GM21576 (cell line): ENCODE data around the gene DPEP3.

Source experiments
- ATAC-seq: cut with Tn5 transposase; IDR thresholded peaks from one replicate; pipeline ENCODE4 v1.9.1; 2021; ENCODE audit warnings: mild to moderate bottlenecking, moderate library complexity; ENCODE audit not compliant: unreplicated experiment

Gene DPEP3

DNA sequence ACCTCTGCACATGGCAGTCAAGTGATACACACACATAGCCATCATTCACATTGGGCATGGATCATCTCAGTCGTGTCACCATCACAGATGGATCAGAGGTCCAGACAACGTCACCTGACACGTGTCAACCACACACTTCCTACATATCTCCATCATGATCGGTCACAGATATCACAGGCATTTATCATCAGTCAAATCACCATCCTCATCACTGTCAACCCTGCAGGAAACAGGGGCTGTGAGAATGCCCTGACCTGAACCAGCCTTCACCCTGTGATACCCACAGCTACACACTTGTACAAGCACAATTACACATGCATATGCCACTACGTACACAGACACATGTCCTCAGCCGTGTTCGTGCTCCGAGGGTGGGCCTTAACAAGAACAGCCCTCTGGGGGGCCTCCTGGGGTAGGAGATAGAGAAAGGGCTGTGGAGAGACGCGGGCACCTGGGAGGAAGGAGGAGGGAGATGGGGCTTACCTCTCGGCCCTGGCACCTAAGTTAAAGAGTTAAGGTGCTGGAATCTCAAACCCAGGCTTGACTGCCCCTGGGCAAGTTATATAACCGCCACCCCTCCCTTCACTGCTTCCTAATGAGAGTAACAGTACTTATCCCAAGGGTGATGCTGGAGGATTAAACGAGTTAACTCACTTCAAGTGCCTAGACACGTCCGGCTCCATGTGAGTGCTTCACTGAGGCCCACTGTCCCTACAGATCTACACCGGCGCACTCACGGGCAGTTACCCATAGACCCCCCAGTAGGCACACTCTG, 12.9 kb downstream of the DPEP3 start:
- peak; percentile 4 for ATAC-seq

DNA sequence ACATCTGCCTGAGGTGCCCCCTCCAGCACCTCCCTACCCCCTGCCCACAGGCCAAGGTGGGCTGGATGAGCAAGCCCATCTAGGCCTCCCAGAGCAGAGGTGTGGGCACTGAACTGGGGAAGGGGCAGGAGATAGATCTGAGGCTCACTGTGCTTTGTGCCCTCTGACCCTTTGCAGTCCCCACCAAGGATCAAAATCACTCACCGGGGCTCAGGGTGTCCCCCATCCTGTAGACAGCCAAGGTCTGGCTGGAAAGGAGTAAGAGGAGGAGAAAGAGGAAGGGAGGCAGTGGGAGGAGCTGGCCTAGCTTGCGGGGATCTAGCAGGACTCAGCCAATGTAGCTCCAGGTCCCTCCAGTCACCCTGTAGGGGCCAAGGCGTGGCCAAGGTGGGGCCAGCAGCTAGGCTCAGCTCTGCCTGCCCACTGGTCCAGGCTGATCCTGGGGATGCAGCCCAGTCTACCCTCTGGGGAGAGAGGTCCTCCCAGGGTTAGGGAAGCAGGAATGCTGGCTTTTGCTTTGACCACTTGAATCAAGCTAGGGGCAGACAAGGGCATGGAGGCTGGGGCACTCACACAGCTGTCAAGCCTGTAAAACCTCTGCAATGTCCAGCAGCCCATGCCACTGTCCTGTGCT, 13.6 kb downstream of the DPEP3 start:
- ATAC-seq, result no peak

DNA sequence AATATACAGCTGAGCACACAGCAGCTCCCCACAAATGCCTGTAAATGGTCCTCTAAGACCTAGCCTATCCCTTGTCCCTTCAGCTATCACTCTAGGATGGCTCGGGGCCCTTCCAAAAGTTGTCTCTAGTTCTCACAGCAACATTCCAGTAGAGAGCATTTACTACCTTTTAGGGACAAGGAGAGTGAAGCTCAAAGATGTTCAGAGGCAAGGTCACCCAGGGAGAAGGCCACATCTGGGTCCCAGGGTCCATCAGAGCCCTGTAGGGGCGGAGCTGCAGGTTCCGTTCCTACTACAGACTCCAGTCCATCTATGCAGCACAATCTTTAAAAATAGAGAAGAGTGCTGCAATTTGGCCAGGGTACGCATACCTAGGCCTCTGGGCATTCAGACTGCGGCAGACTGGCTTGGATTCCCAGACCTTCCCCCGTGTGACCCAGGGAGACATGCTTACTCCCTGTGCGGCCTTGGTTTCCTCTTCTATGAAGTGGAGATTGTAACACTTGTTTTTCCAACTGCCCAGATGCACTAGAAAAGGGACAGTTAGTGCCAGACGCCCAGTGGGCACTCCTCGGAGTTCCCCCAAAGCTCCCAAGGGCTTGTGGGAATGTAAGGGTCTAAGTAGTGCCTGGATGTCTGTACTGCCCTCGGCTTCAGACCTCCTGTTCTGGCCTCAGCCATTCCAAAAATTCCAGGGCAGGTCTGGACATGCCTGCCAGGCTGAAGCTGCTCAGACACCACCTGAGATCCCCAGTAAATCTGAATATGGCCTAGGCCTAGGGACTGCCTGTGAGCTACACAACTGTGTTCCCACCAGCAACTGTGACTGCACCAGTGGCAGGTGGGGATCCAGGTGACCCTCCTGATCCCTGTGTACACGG, 14.4 kb downstream of the DPEP3 start:
- no peak for ATAC-seq

DNA sequence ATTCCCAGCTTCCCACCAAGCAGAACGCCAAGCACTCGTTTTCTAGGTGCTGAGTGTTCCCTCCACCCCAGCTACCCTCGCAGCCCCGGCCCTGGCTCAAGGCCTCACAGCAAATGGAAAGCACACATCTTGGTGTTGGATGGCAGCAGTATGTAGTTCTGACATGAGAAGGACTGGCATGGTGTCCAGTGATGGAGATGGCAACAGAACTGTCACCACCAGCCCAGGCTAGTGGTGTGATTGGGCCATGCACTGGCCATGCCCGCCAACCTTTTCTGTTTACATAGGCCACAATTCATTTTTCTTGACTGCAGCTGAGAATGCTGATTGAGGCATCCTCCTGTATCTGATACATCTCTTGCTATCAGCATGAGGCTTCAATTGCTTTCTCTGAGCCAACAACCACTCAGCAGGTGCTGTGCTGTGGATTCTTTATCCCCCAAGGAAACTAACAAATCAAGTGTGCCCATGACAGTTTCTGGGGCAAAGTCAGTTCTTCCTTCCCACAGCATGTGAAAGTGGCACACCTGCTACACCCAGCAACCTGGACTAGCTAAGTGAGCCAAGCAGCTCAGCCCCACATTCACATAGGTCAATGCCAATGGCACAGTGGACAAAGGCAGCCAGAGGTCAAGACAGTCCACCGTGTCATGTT, 15.7 kb downstream of the DPEP3 start:
- no peak for ATAC-seq

DNA sequence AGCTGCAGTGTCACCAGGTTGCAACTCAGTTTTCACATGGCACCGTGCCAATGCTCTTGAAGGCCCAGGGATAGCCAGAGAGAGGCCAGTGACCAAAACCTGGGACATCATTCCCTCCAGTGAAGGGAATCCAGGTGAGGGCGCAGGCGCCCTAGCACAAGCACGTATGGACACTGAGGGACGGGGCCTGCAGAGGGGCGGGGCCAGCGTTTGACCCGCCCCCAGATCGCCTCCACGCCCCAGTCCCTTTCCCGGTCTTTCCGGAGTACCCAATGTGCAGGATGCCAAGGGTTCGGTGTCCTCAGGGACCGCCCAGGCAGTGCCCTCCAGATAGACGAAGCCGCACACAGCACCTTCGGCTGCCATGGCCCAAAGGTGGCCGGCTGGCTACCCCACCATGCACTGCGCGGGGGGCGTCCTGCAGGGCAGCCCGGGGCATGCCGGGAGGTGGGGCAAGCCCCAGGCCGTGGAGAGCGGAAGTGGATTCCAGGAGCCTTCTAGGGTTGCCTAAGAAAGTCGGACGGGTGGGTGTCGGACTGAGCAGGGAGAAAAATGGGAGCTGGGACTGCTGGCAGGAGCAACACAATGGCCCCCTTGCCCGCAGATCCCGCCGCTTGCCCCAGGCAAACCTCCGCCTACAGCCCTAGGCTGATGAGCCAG, 16.5 kb downstream of the DPEP3 start:
- no peak for ATAC-seq

DNA sequence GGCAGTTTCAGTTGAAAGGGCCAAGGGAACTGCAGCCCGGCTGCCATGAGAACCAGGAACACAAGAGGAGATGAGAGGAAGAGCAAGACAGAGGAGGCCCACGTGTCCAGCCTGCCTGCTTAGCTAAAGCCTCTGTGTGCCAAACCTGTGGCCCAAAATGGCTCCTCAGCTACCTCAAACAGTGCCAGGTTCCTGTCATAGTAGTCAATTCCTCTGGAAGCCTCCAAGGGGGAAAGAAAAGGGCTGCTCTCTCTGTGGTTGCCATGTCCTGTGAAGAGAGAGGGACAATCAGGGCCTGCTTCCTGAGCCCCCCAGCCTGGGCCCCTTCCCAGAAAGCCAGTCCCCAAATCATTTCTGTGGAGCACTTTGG, 17.0 kb downstream of the DPEP3 start:
- no peak for ATAC-seq

DNA sequence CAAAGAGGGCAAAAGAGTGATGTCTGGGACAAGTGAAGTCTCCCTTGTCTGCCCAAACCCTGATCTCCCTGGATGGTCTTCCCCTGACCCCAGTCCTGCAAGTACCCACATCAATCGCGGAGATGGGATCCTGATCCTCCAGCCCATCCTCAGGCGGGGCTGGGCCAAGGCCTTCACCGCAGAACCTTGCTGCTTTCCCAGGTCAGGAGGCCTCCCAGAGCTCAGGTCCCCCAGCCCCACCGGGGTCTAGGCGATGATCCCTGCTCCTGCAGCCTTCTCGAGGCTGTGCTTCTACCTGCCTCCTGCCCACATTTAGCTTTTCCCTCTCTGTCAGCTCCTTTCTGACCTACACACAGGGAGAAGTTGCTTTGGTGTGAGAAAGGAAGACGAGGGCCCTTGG, 18.2 kb downstream of the DPEP3 start:
- no peak for ATAC-seq

DNA sequence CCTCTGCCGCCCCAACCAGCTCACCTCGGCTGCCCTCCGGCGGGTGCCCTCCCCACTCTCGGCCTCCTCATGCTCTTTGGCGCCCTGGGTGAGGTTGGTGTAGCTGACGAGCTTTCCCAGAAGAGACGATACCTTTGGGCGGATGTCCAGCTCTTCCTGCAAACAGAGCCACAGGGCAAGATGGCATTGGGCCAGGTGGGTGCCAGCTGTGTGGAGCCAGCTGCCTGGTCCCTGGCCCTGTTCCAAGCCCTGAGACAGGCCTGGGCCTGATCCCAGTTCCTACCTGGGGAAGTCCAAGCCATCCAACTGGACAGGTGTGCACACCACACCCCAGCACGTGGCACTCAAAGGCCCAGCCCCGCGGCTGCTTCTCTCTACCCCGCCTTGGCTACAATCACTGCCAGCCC, 18.7 kb downstream of the DPEP3 start:
- ATAC-seq, result no peak

DNA sequence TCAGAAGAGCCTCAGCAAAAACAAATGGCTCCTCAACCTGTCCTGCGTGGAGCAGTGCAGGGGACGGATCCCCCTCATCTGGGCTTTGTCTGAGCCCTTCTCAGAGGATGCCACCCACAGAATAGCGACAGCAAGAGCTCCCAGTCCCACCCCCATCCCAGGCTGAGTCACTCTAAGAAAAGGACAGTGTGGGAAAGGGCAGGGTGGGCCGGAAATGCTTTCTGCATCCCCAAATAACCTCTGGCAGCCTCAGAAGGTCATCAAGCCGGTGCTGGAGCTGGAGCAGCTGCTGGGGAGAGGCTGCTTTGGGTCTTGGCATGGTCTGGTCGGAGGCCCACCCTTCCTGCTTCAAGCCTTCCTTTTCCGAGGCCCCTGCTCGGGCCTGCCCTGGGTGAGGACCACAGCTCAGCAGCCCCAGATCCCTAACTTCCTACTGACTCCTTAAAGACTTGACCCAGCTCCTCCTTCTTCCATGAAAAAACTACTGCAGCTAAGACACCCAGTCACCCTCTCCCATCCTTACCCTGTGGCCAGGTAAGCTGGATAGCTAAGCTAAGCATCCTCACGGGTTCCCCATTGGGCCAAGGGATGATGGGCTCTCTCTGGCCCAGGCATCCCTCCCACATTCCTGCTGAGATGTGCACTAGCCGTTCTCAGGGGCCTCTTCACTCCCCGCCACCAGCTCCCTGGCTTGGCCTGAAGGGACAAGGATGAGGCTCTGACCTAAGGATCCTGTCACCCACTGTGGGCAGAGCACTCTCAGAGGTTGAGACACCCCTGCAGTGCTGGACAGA, 20.6 kb downstream of the DPEP3 start:
- no peak for ATAC-seq

DNA sequence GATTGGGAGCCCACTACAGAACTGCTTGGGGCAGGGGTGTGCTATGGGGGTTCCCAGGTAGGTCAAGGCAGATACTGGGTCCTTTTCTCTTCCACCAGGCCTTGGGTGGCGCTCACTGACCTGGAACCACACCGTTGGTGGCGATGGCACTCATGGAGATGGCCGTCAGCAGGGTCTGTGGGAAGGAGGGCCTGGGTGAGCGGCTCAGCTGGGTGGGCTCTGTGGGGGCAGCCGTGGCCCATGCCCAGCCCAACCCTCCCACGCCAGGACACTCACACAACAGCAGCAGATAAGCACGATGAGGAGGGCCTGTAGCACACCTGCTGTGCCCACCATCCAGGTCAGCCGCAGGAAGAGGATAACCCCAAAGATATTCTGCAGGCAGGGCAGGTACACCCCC, 22.7 kb downstream of the DPEP3 start:
- ATAC-seq, result no peak

DNA sequence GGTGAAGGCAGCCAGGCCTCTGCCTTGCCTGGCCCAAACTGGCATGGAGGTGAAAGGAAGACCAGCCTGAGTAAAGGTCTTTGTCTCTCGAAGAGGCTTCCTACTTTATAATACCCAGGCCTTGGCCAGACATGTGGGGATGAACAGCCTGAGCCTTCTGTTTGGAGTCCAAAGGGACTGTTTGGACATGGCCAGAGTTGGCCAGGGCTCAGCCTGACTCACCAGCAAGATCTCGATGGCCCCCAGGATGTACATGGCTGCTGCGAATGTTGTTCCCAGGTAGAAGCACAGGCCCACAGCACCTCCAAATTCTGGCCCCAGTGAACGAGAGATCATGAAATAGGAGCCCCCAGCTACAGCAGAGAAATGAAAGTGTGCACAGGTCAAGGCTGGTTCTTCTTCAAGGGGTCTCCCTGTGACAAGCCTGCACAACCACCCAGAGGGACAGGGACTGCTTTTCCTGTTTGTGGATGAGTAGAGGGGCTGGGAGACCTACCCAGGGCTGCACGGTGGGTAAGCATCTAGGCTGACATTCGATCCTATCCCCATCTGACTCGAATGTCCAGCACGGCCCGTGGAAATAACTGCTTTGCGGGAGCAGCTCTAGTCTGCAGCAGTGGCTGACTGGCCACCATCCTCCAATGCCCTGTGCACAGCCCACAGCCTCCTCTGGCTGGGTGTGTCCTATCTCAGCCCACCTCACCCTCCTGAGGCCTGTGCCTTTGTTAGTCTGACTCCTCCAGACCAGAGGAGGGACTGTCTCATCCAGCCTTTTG, 25.7 kb downstream of the DPEP3 start:
- ATAC-seq, result no peak

DNA sequence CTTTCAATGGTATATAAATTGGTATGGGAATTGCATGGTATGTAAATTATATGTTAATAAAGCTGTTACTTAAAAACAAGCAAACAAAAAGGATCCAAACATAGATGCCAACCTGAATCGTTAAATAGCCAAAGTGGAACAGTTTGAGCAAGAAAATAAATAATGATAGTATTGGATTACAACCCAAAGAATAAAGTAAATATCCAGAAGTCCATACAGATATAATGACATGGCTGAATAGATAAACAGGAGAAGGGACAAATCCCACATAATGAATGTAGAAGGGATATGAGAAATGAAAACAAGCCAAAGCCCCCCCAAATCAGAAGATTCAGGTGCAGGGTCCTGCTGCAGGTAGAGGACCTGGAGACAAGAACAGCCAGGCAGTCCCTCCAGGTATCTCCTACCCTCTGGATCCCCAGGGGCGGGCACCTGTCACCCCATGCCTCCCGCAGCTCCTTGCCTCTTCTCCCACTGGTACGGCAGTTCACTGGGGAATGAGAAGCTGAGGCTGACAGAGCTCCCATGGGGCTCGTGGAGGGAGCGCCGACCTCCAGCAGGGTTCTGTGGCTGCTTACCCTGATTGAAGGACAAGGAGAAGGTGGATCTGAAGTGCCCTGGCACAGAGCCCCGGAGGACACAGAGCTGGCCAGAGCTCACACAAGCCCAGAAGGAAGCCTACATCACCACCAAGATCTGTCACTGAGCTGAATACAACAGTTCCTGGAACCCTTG, 26.5 kb downstream of the DPEP3 start:
- no peak for ATAC-seq

DNA sequence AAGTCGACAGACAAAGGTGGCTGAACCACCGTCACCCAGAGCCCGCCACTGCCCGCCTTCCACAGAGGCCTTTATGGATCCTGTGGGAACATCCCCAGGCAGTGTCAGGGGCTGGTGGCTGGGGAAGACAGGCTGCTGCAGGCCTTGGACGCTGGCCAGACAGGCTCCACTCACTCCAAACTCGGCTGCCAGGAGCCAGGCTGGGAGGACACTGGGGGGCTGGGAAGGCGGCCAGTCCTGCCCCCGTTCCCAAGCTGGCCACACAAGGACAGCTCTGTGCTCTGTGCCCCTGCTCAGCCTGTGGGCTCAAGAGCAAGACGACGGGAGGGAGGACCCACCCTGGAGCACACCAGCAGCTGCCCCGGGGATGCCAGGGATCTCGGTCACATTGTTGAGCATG, 28.8 kb downstream of the DPEP3 start:
- no peak for ATAC-seq

DNA sequence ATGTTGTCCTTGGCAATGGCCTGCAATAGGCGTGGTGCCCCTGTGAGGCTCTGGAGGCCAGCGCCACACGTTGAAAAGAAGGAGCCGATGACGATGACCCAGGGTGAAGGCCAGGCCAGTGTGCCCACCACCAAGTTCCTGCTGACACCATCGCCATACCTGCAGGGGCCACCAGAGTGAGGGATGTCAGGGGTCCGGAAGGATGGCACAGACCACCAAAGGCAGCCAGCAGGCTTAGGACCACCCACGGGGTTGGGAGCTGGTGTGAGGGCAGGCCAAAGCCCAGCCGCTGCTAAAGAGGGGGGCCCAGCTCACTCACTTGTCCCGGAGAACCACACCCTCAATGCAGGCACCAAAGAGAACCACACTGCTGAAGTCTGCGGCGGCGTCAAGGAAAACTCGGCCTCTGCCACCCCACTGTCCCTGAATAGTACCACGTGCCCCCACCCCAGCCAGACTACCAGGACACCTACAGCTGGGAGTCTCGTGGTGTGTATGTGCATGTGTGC, 29.9 kb downstream of the DPEP3 start:
- no peak for ATAC-seq

DNA sequence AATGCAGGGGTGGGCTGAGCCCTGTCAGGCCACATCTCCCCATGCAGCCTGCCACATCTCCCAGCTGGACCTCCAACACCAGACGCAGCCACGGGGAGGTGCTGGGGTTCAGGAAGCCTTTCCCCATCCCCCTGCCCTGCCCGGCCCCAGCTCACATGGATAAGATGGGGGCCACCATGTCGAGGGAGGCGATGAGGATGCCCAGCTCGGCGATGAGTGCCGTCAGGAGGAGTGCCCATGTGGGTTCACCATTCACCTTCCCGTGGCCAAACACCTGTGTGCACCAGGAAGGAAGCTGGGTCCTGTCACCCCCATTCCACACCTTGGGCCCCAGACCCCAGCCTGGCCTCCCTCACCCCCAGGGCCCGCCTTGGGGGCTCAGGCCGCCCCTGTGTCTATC, 30.7 kb downstream of the DPEP3 start:
- no peak for ATAC-seq

DNA sequence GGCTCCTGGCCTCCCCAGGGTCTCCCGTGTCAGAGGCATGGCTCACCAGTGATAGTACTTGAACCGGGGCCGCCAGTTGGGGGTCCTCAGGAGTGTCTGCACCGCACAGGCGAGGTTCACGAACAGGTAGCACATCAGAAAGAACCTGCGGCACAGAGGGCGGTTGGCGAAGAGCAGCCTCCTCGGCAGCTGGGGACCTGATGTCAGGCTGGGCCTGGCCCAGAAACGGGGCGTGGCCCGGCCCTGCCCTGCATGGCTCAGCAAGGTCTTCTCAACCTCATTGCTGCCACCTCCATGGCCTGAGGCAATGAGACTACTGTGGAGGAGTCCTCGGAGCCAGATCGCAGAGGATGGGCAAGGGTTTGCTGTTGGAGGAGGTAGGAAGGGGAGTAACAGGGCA, 32.3 kb downstream of the DPEP3 start:
- ATAC-seq, result no peak

DNA sequence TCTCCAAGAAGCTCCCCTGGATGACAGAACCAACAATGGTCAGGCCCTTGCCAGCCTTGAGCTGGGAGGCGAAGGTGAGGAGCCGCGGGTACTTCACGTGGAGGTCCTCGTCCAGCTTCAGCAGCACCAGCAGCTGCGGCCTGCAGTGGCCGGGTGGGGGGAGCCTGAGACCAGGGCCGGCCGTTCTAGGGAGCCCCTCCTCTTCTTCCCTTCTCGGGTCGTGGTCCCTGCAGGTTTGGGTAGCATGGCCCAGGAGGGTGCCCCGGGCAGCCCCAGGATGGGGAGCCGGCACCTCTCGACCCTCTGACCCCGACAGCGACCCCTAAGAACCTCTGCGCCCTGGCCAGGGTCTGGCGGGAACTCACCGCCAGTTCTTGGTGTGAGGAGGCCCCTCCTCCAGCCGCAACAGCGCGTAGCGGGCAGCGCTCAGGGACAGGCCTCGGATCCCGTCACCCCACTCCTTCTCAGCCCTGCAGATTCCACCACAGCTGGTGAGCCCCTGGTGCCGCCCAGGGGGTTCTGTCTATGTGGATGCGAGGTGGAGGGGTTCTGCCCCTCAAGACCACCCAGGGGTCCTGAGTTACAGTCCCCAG, 33.2 kb downstream of the DPEP3 start:
- ATAC-seq, result no peak

DNA sequence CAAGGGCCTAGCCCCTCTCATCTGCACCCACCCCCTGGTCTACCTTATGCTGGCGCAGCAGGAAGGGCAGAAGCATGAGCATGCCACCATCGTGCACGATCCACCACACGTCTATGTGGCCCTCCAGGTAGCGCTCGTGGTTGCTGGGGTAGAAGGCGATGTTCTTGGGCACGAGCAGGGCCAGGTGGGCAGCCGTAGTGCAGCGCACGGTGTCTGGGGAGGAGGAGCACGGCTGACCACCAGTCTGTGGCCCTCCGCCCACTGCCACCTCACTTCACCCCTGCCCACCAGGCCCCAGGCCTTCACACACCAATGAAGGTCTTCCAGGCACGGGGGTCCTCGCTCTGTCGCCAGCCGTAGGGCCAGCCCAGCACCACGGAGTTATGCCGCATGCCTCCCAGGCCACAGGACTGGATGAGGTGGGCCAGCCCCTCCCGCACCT, 34.1 kb downstream of the DPEP3 start:
- ATAC-seq, result no peak
